D721Med (cell line): ENCODE data around the gene PRRT1B.

Experiments
- DNase-seq: peaks from one replicate; pipeline ENCODE4 v3.0.0; 2011; ENCODE audit warnings: low spot score; ENCODE audit not compliant: insufficient read length
- FAIRE-seq: peaks from 2 replicates; lab custom pipeline; 2011; peaks lifted over from hg19 to GRCh38; lab: Jason Lieb, UNC
- CTCF ChIP-seq: IDR thresholded peaks from 2 replicates; pipeline ENCODE4 v1.5.1; 2012; ENCODE audit warnings: mild to moderate bottlenecking, control low read depth; ENCODE audit not compliant: insufficient read depth; ENCODE audit errors: missing control alignments

The PRRT1B gene

GRCh38 chr9:131565369-131565768 lies 20.0 kb downstream of the PRRT1B start:
- DNase-seq (no peak), FAIRE-seq (no peak)

DNA sequence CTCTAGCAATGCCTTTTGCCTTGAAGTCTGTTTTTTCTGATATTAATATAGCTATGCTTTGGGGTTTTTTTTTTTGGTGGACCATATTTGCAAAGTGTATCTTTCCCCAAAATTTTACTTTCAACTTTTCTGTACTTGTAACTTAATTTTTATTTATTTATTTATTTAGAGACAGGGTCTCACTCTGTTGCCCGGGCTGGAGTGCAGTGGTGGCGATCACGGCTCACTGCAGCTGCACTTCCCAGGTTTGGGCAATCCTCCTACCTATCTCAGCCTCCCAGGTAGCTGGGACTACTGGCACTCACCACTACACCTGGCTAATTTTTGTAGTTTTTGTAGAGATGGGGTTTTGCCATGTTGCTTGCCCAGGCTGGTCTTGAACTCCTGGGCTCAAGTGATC lies 20.8 kb downstream of the PRRT1B start:
- DNase-seq (no peak), FAIRE-seq (no peak)
- no peak for TF ChIP-seq CTCF

More at GRCh38 chr9:131565369-131565768, 20.0 kb downstream of the PRRT1B start:
- TF ChIP-seq CTCF: no peak

GRCh38 chr9:131567910-131568309 lies 22.6 kb downstream of the PRRT1B start:
- no peak for TF ChIP-seq CTCF
- DNase-seq (no peak), FAIRE-seq (no peak)

DNA sequence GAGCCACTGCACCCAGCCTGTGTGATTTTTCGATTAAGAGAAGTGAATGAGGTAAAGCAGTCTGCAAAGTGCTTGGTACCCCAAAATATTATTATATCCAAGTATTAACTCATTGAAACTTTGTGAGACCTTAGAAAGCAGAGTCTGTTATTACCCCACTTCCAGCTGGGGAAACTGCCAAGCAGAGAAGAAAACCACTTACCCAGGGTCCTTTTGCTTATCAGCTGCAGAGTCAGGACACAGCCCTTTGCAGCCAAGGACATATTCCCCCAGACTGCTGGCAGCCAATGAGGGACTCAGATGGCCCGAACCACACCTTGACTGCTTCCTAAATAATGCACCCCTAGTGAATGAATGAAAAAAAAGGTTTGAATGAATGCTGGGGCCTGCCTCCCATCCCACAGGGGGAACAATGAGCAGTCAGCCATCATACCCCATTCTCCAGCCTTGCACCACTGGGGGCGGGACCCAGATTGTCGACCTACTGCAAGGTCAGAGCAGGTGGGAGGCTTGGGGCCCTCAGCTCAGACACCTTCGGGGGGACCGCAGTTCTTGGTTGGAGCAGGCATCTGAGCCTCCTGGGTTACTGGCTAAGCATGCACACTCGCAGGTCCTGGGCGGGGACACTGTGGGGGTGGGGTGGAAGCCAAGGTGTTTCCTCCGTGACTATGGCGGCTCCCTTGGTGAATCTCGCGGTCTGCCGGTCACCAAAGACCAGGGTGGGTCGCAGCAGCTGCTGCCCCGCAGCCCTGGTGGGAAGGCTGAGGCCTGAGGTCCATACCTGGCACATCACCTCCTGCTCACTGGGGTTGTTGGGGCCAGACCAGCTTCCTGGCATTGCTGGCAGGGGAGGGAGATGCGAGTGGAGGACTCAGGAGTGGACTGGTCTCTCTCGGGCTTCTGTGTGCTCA lies 29.7 kb downstream of the PRRT1B start:
- TF ChIP-seq CTCF: no peak
- DNase-seq (no peak), FAIRE-seq (no peak)

DNA sequence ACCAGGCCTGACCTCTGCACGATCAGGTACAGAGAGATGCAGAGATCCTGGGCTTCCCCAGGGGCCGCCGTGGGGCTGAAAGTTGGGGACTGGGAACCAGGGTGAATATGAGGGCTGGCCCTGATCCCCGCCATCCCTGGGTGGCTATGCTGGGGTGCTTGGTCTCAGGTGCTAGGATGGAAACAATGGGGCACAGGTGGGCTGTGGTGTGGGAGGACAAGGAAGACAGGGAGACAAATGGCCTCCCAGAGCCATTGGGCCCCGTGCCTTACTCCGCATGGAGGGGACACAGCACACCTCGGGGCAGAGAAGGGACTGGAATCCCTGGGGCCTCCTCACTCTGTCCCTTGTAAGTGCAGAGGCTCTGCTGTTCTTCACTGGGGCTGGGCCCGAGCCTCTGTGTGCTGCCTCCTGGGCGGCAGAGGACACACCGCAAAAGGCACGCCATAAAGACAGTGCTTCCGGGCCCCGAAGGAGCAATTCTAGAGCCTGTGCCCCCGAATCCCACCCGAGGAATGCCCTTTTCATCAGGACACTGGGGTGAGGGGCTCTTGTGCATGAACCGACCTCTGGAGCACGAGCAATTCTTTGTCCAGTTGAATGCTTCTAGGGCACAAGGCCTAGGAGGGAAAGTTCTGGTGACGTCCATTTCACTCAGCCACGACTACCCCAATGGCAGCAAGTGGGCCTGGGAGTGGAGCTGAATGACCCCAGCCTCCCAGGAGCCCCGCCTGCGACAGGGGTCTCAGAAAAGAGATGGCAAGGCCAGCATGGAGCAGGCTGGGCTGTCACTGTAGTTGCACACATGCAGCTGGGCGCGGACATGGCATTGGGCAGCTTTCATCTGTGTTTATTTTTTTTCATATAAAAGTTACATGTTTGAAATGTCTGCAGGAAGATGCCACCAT lies 30.9 kb downstream of the PRRT1B start:
- DNase-seq (no peak), FAIRE-seq (no peak)
- TF ChIP-seq CTCF: no peak

GRCh38 chr9:131577005-131578000 lies 32.0 kb downstream of the PRRT1B start:
- no peak for FAIRE-seq
- no peak for TF ChIP-seq CTCF

More at GRCh38 chr9:131577005-131578000, 32.0 kb downstream of the PRRT1B start:
- DNase-seq: no peak
